ENCODE results near the gene MCTP2.
A peak's percentile ranks its signal among the peaks of the same experiment; 100 is the strongest.

The MCTP2 gene

DNA sequence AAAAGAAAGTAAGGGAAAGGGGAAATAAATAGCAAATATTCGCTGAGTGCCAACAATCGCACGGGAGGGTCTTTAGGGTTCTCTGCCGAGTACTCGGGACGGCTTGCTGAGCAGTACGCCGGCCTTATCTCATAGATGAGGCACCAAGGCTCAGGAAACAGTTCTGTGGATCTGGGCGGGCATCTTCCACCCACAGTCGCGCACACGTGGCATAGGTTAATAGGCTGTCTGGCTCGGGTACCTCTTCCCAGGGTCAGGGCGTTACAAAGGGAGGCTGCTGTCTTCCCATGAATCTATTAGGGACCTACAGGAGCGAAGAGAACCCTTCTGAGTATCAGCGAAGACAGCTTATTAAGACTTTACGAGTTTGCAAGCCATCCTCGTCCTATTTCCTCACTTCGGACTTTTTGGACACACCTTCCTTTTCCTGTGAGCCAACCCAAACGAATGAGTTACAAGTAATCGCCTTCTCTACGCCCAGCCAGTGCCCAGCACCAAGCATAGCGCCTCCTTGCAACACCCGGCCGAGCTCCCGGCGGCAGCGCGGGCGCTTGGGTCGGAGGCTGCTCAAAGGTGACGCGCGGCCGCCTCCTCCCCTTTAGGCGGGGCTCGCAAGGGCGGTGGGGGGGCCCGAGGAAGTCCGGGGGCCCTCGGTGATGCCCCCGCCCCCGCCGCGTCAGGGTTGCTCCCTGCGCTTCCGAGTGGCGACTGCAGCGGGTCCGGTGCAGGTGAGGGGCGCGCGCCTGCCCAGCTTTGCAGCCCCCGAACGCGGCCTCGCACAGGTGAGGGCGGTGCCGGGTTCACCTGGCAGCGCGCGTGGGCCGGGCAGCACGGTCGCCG is at the start of gene MCTP2:
Gene MCTP2 (plus strand): TSS at position 679 of the 840 bp plus-strand sequence. CDS start 66,705 bp downstream, outside the sequence.
- DNase-seq, result peak; percentile 41

- no peak for DNase-seq
Measured at GRCh38 chr15:94182883-94183282, 48.5 kb upstream of the MCTP2 start.

- no peak for DNase-seq
Measured at GRCh38 chr15:94185547-94186236, 45.7 kb upstream of the MCTP2 start.

- no peak for DNase-seq
Measured at GRCh38 chr15:94186770-94187331, 44.5 kb upstream of the MCTP2 start.

DNA sequence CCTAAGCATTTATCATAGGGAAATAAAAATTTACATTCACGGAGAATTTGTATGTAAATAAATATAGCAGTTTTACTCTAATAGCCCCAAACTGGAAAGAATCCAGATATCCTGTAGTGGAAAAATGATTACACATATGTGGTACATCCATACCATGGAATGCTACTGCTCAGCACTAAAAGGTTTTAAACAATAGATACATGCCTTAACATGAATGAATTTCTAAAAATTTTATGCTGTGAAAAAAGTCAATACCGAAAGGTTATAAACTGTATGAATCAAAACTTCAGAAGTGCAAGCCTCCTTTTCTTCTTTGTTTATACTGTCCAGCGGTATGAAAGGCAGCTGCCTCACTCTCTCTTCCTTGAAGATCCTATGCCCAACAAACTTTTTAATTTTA is 37.5 kb upstream of the MCTP2 start:
- no peak for DNase-seq

DNA sequence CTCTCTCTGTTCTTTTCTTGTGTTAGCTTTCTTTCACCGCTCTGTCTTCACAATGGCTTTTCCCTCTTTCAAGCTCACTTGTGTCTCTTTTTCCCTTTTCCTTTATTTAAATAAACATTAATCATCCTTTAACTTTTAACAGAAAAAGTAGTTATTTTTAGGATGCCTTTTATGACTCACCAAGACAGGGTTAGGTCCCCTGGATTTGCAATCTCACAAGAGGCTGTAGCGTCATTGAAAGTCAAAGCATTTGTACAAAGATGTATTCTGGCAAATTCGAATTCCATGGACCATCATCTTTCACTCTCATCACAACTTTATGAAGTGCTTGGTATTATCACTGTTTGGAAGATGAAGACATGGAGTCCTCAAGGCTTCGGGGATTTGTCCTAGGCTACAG is 34.8 kb upstream of the MCTP2 start:
- DNase-seq, result no peak

- DNase-seq, result no peak
Measured at GRCh38 chr15:94198633-94199032, 32.7 kb upstream of the MCTP2 start.

DNA sequence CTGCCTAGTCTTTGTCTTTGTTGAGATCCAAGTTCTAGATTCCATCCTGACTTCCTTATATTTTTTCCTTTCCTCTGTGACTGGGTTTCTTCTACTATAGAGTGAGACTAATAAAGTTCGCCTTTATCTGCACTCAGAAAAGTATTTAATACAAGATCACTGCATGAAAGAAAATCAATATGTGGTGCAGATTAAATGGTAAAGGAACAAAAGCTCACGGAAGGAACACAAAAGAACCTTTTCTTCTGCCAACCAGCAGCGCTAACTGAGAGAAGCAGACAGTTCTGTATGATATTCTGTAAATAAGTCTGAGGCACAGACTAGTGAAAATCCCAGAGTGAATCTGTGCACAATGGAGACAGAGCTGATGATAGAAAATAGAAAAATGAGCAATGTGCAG is 31.6 kb upstream of the MCTP2 start:
- DNase-seq, result no peak

GRCh38 chr15:94203306-94203705 is 28.1 kb upstream of the MCTP2 start:
- no peak for DNase-seq

- no peak for DNase-seq
Measured at GRCh38 chr15:94205366-94205765, 26.0 kb upstream of the MCTP2 start.

GRCh38 chr15:94206463-94207167 is 24.7 kb upstream of the MCTP2 start:
- no peak for DNase-seq

DNA sequence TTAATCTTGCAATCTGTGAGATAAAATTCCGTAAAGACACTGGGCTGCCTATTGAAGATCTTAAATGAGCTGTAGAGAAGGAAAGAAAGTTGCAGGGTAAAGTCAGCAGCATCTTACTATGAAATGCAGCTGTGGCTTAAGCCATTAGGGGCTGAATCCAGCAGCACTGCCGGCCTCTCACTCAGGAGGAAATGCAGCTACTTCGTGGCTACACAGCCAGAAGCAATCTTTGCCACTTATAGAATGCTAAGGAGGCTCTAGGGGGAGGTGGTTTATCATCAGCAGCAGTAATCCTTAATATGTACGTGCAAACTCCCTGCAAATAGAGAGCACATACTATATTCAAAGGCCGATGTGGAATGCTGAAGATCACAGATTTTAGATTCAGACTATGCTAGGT is 19.1 kb upstream of the MCTP2 start:
- no peak for DNase-seq

GRCh38 chr15:94225616-94226015 is 5.7 kb upstream of the MCTP2 start:
- no peak for DNase-seq

DNA sequence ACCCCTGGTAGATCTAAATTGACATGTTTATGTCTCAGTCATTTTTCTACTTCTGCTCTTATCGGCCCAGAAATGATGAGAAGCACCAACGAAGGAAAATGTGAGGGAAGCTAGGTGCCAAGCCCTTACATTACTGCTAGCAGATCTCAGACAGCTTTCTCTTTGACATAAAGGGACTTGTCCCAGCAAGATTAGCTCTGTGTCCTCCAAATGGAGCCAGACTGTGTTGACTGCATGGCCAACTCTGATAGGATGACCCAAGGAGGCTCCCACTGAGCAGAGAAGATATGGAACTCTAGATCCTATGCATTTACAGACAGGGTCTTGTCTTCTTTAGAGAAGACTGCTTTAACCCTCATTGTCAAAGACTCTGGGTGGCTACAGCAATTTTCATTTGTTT is 2.8 kb upstream of the MCTP2 start:
- no peak for DNase-seq

- DNase-seq, result no peak
Measured at GRCh38 chr15:94229591-94230369, 1.6 kb upstream of the MCTP2 start.

- DNase-seq, result no peak
Measured at GRCh38 chr15:94230431-94230882, 904 bp upstream of the MCTP2 start.

- peak; percentile 20 for DNase-seq
Measured at GRCh38 chr15:94231723-94232468, 535 bp downstream of the MCTP2 start.

- no peak for DNase-seq
Measured at GRCh38 chr15:94233441-94233840, 2.1 kb downstream of the MCTP2 start.

GRCh38 chr15:94234300-94234699 is 2.9 kb downstream of the MCTP2 start:
- DNase-seq, result no peak

DNA sequence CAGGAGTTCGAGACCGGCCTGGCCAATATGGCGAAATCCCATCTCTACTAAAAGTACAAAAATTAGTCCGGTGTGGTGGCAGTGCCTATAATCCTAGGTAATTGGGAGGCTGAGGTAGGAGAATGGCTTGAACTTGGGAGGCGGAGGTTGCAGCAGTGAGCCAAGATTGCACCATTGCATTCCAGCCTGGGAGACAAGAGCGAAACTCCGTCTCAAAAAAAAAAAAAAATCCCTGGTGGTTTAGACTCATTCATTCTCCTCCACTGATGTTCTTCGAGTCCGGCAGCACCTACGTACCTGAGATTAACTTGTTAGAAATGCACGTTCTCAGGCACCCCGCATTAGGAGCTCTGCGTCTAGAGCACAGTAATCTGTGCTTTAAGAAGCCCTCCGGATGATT is 3.7 kb downstream of the MCTP2 start:
- DNase-seq, result no peak

DNA sequence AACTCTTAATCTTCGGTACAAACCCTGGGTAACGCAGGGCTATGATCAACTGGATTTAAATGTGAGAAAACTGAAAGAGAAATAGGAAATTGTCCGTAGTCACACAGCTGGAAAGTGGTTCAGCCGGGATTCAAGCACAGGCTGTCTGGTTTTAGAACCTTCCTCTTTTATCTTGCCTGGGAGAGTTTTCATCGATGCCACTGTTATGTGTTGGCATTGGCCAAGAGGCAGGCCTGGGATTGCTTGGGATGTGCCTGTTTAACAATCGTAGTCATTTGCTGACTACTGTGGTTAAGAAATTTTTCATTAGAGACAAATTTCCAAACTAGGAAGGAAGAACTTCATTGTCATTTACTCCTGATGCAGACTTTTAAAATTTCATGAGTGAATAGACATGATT is 4.3 kb downstream of the MCTP2 start:
- no peak for DNase-seq

GRCh38 chr15:94236608-94237007 is 5.2 kb downstream of the MCTP2 start:
- no peak for DNase-seq
